ENCODE data around the gene HDAC4.

GRCh38 chr2:239371726-239372686 lies 28.8 kb downstream of the HDAC4 start:
- TF ChIP-seq MYBL2 (IDR thresholded peaks at IDR 0.05; ENCODE audit: low read depth) (no peak), MYBL2 (CRISPR knock-in tag; IDR thresholded peaks at IDR 0.05; ENCODE audit: borderline replicate concordance) (no peak), NR4A1 (CRISPR knock-in tag; IDR thresholded peaks at IDR 0.05) (no peak), NR4A1 (tag; IDR thresholded peaks at IDR 0.05) (no peak), CTCF (IDR thresholded peaks at IDR 0.05 in 2 of 3, conservative IDR thresholded peaks at IDR 0.05 in 1 of 3; ENCODE audit: insufficient read depth in 2 of 3, low read depth in 1 of 3, low read length in 3 of 3) (no peak), GTF2F1 (IDR thresholded peaks at IDR 0.05; ENCODE audit: low read depth, low read length) (no peak), ZNF707 (CRISPR knock-in tag; conservative IDR thresholded peaks at IDR 0.05) (no peak)
